Hematopoietic multipotent progenitor cell treated with erythropoietin and hydrocortisone succinate and interleukin-3 and kit ligand, for 8 days (in vitro differentiated cells): ENCODE measurements around the gene PREB.
A peak's percentile ranks its signal among the peaks of the same experiment; 100 is the strongest.

Source experiments
- DNase-seq: peaks from one replicate; pipeline ENCODE4 v3.0.0-alpha.2; 2015

PREB gene

DNA sequence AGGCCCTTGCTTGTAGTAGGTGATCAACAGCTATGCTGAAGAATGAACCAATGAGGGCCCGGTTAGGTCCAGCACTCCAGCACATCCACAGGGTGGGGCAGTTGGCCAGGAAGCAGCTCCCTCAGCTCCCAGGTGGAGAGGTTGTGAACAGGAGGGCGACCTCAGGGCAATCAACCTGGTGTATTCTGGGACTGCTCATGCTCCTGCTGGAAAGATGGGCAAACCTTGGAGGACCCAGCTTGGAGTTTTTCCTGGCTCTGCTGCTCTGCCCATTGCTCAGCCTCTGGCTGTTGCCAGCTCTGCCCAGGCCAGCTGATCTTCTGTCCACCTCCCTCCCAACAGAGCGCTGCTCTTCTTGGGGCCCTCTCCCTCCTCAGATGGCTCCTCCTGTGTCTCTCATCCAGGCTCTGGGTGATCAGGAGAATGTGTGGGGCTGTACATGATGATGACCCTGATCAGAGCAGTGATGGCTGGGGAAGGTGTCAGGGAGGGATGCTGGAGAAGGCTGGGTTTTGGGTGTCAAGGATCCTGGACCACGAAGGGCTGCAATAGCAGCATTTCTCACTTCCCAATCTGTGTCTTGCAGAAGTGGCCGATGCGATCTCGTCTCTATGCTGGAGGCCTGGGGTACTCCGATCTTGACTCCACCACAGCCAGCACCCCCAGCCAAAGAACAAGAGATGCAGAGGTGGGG lies 17.8 kb upstream of the PREB start:
- no peak for DNase-seq

DNA sequence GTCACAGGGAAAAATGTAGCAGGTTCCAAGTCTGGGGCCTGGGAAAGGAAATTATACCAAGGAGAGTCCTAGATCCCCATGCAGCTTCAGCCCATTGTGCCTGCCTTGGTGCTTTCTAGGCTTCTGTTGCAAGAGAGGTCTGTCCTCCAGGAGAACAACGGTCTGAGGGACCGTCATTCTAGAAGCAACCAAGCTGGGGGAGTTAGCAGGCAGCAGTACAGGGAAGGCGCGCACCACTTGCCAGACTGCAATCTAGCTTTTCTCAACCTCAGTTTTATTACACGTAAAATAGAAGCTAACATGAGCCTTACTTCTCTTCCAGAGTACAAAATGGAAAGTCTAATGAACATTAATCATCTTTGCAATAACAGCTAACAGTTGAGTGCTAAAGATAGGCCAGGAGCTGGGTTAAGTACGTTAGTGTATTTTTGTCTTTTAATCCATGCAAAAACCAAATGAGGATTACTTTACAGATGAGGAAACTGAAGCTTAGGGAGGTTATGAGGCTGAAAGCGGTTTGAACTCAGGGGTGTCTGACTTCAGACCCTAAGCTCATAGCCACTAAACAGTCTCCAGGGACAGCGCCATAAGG lies 16.3 kb upstream of the PREB start:
- DNase-seq = no peak

DNA sequence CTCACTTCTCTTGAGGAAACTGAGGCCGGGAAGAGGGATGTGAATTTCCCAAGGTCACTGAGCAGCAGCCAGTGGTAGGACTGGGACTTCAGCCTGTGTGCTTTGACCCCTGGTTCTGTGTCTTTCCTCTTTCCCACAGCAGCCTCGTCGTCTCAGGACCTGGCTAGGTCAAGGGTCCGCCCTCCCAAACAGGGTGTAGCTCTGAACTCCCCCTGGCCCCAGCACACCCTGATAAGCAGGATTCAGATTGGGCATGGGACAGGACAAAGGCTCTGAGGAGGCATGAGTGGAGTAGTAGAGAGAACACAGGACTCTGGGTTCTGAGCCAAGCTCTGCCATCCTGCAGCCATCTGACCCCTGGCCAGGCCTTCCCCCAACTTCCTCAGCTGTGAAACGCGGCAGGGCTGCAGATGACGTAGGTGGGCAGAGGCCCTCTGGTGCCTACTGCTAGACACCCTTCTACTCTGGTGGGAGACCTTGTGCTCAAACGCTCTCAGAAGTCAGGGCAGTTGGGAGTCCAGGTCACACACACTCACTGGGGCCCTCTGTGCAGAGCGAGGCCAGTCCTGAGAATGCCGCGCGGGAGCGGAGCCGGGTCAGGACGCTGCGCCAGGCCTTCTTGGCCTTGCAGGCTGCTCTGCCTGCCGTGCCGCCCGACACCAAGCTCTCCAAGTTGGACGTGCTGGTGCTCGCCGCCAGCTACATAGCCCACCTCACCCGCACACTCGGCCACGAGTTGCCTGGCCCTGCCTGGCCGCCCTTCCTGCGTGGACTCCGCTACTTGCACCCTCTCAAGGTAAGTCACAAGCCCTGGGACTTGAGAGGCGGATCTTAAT lies 15.4 kb upstream of the PREB start:
- no peak for DNase-seq

DNA sequence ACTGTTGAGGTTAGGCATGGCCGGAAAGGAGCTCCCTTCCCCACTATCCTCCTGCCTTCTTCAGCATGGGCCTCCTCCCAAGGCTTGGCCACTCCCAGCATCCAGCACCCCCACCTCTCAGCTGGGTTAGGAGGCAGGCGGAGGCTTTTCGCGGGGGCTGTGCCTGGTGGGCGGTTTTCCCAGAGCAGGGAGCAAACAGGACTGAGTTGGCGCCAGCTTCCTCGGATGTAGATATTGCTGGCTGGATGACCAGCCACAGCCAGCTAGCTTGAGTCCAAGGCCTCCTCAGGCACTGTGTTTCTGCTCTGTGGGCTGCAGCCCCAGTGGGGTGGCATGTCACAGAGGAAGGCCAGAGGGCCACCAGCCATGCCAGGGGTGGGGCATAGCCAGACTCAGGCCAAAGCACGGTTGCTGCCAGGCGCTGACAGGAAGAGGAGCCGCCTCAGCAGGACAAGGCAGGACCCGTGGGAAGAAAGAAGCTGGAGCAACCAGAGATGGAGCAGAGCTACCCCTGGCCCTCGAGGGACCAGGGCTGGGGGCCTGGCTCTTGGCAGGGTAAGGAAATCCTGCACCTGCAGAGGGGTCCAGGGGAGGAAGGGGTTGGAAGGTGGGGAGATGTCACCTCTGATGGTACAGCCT lies 14.5 kb upstream of the PREB start, which contains the start of gene TCF23:
TSS of gene TCF23 (plus strand) at position 204 of the 639 bp plus-strand sequence. CDS start at position 334, 130 bp downstream.
- DNase-seq = no peak

DNA sequence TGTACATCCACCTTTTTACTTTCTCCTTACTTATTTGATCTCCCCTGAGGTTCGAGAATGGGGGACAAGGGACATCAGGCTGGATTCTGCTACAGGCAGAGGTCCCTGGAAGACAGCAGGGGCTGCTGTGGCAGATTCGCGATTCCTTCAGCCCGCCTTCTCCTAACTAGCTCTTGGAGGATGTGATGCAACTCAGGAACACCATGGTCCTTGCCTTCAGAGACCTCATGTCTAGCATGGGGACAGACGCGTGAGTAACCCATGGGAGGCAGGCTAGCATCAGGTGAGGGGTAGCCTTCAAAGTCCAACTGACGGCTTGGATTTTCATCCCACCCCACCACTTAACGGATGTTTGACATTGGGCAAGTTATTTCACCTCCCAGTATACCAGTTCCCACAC lies 13.5 kb upstream of the PREB start:
- no peak for DNase-seq

DNA sequence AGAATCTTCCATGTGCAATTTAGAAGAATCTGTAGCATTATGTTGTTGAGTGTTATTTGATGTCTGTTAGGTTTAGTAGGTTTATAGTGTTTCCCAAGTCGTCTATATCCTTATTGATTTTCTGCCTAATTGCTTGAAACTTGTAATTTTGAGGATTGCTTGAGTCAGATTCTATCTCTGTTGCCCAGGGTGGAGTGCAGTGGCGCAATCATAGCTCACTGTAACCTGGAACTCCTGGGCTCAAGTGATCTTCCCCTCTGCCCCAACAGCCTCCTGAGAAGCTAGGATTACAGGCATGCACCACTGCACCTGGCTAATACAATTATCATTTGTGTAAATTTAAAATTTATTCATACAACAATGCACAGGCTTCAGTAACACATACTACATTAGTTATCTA lies 11.2 kb upstream of the PREB start:
- DNase-seq = no peak

DNA sequence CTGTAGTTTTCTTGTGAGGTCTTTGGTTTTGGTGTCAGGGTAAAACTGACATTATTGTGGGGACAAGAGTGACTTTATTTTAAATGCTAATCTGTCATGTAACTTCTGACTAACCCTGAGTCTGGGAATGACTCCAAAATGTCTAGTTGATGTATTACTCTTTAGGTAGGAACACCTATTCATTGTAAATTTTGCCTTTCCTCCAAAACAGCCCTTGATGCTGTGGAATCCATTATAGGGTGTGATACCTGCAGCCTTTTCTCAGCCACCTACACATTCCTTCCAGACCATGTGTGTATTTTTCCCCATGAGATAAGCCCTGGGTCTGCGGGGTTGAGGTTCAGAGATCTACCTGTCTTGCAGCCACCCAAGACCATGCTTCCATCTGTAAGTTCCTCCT lies 8.8 kb upstream of the PREB start:
- DNase-seq = no peak

DNA sequence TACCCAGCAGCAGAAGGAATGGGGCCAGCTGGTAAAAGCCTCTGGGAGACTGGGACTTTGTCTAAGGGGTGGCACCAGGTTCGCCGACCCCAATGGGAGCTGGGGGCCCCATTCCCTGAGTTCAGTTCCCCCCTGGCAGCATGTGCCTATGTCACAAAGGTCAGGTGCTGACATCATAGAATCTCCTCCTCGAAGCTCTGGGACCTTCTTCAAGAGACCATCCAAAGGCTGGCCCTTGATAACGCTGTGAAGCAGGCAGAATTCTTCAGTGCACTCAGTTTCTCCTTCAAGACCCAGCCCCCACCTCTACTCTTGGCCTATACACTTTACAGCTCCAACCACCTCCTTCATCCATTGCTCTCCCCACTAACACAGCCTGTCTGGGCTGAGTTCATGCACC lies 4.9 kb upstream of the PREB start, which contains the start of gene PRR30:
TSS of gene PRR30 (minus strand) at position 101 of the 400 bp plus-strand sequence. CDS start 1,081 bp downstream, outside the sequence.
- no peak for DNase-seq

DNA sequence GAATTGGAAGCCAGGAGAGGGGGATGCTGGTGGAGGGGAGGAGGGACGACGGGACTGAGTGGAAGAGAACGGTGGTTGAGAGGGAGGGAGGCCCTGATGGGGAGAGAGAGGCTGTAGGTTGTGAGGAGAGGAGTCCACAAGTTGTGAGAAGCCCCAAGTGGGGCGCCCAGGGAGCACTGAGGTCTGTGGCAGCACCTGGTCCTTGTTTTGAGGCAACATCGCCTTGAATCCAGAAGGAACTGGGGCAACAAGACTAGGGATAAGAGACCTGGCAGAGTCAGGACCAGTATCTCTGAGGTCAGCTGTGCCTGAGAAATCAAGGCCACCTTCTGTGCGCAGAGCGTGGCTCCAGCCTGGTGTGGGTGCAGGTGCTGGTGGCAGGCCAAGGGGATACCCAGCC lies 3.7 kb upstream of the PREB start:
- no peak for DNase-seq

DNA sequence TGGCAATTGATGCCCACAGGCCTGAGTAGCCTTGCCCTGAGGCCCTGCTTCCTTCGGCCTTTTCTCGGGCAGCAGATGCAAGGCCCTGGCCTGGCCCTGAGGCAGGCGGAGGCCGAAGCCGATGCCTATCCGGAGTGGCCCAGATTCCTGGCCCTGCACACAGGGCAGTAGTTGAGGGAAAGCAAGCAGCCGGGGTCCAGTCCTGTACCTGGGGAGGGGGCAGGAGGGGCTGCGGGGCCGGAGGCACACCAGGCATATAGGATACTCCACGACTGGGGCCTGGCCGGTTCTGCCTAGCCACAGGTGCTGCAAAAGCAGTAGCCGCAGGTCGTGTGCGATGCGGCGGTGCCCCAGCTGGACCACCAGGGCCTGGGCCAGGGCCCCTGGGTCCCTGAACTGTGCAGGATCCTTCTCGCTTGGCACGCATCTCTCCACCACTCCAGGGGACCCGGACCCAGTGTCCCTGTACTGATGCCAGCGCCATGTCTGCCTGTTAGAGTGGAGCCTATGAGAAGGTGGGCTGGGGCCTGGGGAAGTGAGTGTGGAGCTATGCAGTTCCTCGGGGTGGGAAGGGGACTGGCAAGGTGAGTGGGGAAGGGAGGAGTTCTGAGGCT lies 3.0 kb upstream of the PREB start:
- no peak for DNase-seq

DNA sequence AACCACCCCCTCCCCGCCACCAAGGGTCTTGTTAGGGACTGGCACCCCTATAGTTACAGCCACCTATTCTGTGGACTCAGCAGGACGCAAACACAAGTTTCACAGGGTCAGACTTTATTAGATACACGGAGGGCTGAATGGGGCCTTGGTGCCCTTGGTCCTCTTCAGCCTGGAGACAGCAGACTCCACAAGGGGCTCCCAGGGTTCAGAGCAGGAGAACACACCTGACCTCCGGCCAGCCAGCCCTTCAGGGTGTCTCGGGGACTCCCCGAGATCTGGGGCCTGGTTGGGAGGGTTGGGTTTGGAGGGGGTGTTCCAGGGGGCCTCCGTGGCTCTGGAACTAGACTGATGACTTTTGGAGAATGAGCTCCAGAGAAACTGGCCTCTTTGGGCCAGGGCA lies 2.3 kb upstream of the PREB start:
- DNase-seq = no peak

DNA sequence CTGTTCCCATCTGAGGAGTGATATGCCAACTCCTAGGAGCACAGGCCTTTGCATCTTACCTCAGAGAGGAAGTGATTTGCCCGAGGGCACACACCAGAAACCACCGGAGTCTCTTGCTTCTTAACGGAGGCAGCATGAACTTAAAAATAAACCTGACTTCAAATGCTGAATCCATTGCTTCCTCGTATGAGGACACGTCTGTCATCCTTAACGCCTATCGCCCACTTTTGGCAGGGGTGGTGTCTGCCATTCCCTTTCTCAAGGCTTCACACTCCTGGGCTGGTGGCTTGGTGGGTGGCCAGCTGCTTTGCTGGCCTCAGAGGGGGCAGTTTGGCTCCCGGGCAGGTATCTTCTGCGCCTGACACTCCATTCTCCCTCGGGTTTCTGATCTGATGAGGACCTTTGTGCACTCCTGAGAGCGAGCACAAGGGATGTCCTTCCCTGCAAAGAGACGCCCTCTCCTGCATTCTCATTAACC lies 1.1 kb upstream of the PREB start:
- no peak for DNase-seq

DNA sequence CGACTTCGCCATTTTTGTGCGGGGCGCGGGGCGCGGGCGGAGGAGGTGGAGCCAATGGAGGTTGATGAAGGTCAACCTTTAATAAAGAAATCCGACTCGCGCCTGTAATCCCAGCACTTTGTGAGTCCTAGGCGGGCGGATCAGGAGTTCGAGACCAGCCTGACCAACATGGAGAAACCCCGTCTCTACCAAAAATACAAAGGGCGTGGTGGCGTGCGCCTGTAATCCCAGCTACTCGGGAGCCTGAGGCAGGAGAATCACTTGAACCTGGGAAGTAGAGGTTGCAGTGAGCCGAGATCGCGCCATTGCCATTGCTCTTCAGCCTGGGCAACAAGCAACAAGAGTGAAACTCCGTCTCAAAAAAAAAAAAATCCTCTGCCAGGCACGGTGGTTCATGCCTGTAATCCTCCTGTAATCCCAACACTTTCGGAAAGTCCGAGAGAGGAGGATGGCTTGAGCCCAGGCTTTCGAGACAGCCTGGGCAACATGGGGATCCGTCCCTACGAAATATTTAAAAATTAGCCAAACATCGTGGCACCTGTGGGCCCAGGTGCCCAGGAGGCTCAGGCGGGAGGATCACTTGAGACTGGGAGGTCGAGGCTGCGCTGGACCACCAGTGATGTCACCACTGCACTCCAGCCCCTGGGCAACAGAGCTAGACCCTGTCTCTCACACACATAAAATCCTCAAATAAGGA lies 493 bp upstream of the PREB start:
- DNase-seq = no peak

DNA sequence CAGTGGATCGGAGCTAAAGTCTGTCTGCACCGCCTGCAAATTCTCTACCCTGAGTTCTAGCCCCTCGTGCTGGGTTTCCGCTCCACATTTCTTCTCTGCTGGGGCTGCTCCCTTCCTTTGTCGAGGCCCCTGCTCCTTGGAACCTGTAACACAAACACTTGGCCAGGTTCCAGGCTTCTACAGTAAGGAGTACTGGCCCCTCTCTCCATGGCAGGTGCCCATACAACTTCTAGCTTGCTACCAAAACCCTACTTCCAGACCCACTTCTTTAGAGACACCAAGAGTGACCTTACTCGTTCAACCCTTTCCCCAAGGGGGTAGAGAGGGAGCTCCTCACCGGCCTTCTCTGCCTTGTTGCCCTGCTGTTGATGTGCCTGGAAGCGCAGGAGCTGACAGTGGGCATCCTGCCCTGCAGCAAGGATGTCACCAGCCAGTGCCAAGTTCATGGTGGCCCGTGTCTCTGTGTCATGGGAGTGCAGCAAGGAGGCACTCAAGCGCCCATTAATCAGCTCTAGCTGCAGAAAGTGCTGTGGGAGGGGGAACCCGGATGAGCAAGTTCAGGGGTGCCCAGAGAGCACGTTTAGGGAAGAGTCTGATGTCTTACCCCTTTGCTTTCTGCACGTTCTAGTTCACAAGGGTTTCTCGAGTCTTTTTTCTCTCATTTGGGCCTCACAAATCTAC lies 1.1 kb downstream of the PREB start:
- peak; percentile 48 for DNase-seq

DNA sequence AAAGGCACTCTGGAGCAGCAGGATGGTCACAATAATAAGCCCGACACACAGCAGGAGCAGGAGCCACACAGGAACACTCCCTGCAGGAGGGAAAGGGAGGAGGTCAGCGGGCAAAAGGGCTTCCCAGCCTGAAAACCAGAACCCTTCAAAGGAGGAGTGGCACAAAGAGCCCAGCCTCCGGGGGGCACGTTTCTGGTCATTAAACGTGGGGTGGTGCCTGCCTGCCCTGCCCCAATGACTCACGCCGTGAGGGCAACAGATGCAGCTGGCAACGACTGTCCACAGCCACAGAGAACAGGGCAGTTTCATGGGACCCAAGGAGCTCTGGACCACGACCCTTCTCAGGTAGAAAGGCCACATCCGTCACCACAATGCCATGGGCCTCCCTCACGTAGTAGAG lies 3.0 kb downstream of the PREB start:
- DNase-seq = no peak

DNA sequence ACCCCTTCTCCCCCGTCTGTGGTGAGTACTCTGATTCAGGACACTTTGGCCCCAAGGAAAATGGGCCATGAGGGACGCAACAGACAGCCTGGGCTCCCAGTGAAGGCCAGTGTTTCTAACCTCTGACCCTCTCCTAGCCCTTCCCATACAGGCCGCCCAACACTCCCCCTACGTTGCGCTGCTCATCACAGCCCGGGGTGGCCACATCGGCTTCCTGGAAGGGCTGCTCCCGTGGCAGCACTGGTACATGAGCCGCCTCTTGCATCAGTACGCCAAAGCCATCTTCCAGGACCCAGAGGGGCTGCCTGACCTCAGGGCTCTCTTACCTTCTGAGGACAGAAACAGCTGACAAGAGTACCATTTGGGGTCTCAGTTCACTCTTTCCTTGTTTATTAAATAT lies 4.0 kb downstream of the PREB start:
- DNase-seq = no peak

DNA sequence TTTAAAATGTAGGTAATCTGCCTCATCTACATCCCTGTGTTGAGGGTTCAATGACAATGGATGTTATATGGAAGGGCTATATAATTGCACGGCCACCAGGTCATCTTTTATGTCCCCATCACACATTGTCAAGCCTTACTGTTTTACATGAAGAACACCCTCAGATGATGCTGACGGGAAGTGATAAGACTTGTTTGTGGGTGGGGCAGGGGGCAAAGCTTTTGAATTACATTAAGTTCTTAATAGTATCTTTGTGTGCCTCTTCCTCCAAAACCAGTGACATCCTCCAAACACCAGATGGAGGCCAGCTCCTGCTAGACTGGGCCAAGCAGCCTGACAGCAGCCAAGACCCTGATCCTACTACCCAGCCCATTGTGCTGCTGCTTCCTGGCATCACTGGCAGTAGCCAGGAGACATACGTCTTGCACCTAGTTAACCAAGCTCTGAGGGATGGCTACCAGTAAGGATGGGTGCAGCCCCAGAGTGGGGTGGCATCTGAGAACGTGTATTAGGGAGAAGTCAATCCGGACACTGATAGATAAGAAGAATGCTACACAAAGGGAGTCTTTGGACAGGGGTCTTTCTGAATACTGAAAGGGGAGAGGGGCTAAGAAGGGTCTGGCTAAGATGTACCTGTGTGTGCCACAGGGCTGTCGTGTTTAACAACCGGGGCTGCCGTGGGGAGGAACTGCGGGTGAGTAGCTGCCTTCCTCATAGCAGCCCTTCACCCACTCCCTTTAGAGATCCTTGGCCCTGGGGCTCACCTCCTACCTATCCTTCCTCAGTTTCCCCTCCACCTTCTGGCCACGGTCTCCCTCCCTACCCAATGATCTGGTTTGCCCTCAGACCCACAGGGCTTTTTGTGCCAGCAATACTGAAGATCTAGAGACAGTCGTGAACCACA lies 5.5 kb downstream of the PREB start:
- peak; percentile 54 for DNase-seq

DNA sequence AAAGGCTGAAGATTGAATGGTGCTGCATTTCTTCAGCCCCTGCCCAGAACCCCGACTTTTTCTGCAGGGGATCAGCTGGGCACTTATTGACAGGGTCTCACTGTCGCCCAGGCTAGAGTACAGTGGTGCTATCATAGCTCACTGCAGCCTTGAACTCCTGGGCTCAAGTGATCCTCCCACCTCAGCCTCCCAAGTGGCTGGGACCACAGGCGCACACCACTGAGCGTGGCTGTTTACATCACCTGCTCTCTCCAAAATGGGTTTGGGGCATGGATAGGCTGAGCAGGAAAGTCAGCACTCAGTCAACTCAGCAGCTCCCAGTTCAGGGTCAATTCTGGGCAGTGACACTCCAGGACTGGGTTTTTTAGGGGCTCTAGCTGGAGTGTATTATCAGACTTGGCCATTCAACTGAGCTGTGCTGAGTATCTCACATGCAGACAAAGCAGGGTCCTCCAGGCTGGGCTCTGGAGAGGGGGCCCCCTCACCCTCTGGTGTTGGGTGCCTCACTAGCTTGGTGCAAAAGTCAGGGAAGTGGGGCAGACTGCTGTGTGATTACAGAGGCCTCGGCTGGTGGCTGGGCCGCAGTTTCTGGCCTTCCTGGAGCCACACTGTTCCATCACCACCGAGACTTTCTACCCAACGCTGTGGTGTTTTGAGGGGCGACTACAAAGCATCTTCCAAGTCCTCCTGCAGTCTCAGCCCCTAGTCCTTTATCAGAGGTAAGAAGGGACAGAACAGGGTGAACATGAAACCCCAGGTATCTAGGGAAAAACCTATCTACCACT lies 6.4 kb downstream of the PREB start:
- no peak for DNase-seq

DNA sequence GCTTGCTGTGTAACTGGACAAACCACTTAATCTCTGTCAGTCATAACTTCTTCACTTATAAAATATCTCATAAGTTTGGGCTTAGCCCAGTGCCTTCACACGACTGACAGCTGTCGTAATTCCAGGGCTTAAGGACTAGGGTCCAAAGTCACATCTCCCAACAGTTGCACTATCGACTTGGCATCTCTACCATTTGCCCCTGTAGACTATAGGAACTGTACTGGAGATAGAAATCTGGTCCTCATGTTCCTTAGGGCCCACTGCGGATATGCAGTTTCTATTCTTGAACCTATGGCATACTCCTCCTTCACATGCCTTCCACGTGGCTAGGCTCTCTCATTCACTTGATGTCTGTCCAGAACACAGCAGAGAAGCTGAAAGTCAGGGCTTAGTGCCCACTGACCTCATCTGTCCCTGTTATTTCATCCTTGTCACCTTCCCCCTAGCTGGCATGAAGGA lies 8.2 kb downstream of the PREB start:
- DNase-seq = no peak
